H1 (cell line): Measurements from ENCODE around the gene GPRIN3. TPM values are rescaled to one million over a fixed set of nuclear protein-coding genes. Genes with fewer than 3 reads are reported as not detected.
A peak's percentile ranks its signal among the peaks of the same experiment; 100 is the strongest.

ENCODE experiments used
- CTCF ChIA-PET: fragments of 300-600 bp; sonication (Branson Sonifier 250); formaldehyde crosslinking; loops from one replicate; lab custom pipeline; 2021; ENCODE audit not compliant: partially characterized antibody; lab: Charles Lee
- POLR2A ChIA-PET: fragments of 300-600 bp; sonication (Branson Sonifier 250); formaldehyde crosslinking; loops from one replicate; lab custom pipeline; 2021; ENCODE audit warnings: inconsistent platforms; ENCODE audit not compliant: partially characterized antibody; lab: Charles Lee
- DNase-seq, 2 experiments: peaks; one replicate each; pipeline versions ENCODE4 v3.0.0 to v3.0.0-alpha.2; 2010 to 2022; ENCODE audit warnings: low spot score in 2 of 2, low read depth in 1 of 2, mixed read lengths in 1 of 2
- FAIRE-seq: peaks from 2 replicates; lab custom pipeline; 2011; peaks lifted over from hg19 to GRCh38; lab: Jason Lieb, UNC
- H2AFZ ChIP-seq: 2 replicates; pipeline ENCODE4 v1.8.1; 2012; ENCODE audit warnings: low read length, inconsistent platforms
- H2AK5ac ChIP-seq: 2 replicates; pipeline ENCODE4 v1.6.1; 2013; ENCODE audit warnings: low read depth, low read length
- H2BK120ac ChIP-seq: replicated peaks from 2 replicates; pipeline ENCODE3; 2013; ENCODE audit warnings: low read depth, low read length, inconsistent platforms
- H2BK12ac ChIP-seq: 2 replicates; pipeline ENCODE4 v1.6.1; 2013; ENCODE audit warnings: low read depth, low read length
- H2BK15ac ChIP-seq: 2 replicates; pipeline ENCODE4 v1.6.1; 2013; ENCODE audit warnings: low read length
- H2BK20ac ChIP-seq: 2 replicates; pipeline ENCODE4 v1.6.1; 2013; ENCODE audit warnings: low read length
- H2BK5ac ChIP-seq: 2 replicates; pipeline ENCODE4 v1.6.1; 2013; ENCODE audit warnings: low read depth, low read length
- H3K14ac ChIP-seq: 2 replicates; pipeline ENCODE4 v1.6.1; 2013; ENCODE audit warnings: inconsistent platforms; ENCODE audit not compliant: insufficient read length
- H3K18ac ChIP-seq: 2 replicates; pipeline ENCODE4 v1.6.1; 2013; ENCODE audit warnings: low read length; ENCODE audit errors: extremely low read depth
- H3K23ac ChIP-seq: 2 replicates; pipeline ENCODE4 v1.6.1; 2013; ENCODE audit warnings: inconsistent platforms; ENCODE audit not compliant: insufficient read length
- H3K23me2 ChIP-seq: 2 replicates; pipeline ENCODE4 v1.6.1; 2013; ENCODE audit warnings: low read depth, low read length
- H3K27ac ChIP-seq: 2 replicates; pipeline ENCODE4 v1.6.1; 2011; ENCODE audit warnings: low read depth, low read length, inconsistent platforms
- H3K27me3 ChIP-seq, 4 experiments: replicated peaks in 1 of 4; 1 replicate in 1 of 4; 2 replicates in 3 of 4; pipeline versions ENCODE4 v1.6.1 to v1.8.1; 2011 to 2013; ENCODE audit warnings: low read length in 3 of 4, mild to moderate bottlenecking in 3 of 4, inconsistent platforms in 2 of 4, mixed read lengths in 2 of 4, moderate library complexity in 1 of 4; ENCODE audit not compliant: control insufficient read depth in 3 of 4, insufficient read depth in 3 of 4; ENCODE audit errors: extremely low read depth in 1 of 4
- H3K36me3 ChIP-seq, 4 experiments: 2 replicates each; pipeline versions ENCODE4 v1.6.1 to v1.8.1; 2011 to 2013; ENCODE audit warnings: mild to moderate bottlenecking in 4 of 4, low read length in 3 of 4, moderate library complexity in 2 of 4, control low read depth in 1 of 4, inconsistent platforms in 1 of 4; ENCODE audit not compliant: insufficient read depth in 4 of 4, control insufficient read depth in 2 of 4
- H3K4ac ChIP-seq: replicated peaks from 2 replicates; pipeline ENCODE3; 2013; ENCODE audit warnings: low read length, low read depth, mixed read lengths, inconsistent platforms; ENCODE audit not compliant: insufficient read length
- H3K4me1 ChIP-seq, 4 experiments: replicated peaks in 1 of 4; 1 replicate in 1 of 4; 2 replicates in 3 of 4; pipeline versions ENCODE4 v1.6.1 to v1.8.1; 2011 to 2013; ENCODE audit warnings: low read length in 3 of 4, inconsistent platforms in 2 of 4, mixed read lengths in 1 of 4; ENCODE audit not compliant: insufficient read depth in 4 of 4, control insufficient read depth in 3 of 4
- H3K4me2 ChIP-seq, 2 experiments: 2 replicates each; pipeline versions ENCODE4 v1.6.1 to v1.8.1; 2011 to 2013; ENCODE audit warnings: low read depth in 2 of 2, low read length in 2 of 2, control low read depth in 1 of 2, inconsistent platforms in 1 of 2, mild to moderate bottlenecking in 1 of 2; ENCODE audit not compliant: insufficient read depth in 1 of 2
- H3K4me3 ChIP-seq, 4 experiments: fragments of 200-600, 300-600 bp in 1 of 4; sonication (generic), shearing (Covaris generic), sonication (Bioruptor Twin) in 1 of 4; 2 replicates each; pipeline versions ENCODE4 v1.5.1 to v1.8.1; 2011 to 2016; ENCODE audit warnings: low read length in 4 of 4, low read depth in 3 of 4, control low read depth in 2 of 4, inconsistent platforms in 2 of 4, mild to moderate bottlenecking in 2 of 4, mixed read lengths in 1 of 4, moderate library complexity in 1 of 4; ENCODE audit not compliant: insufficient read depth in 2 of 4; ENCODE audit errors: extremely low read depth in 1 of 4
- H3K56ac ChIP-seq: replicated peaks from 2 replicates; pipeline ENCODE3; 2013; ENCODE audit warnings: low read depth, mild to moderate bottlenecking, mixed read lengths, low read length, inconsistent platforms; ENCODE audit not compliant: insufficient read length
- H3K79me1 ChIP-seq: 2 replicates; pipeline ENCODE4 v1.6.1; 2013; ENCODE audit warnings: low read depth, low read length, control low read depth
- H3K79me2 ChIP-seq, 2 experiments: 2 replicates each; pipeline versions ENCODE4 v1.6.1 to v1.8.1; 2012 to 2013; ENCODE audit warnings: low read length in 2 of 2, mild to moderate bottlenecking in 2 of 2, inconsistent platforms in 1 of 2; ENCODE audit not compliant: insufficient read depth in 2 of 2, control insufficient read depth in 1 of 2
- H3K9ac ChIP-seq, 4 experiments: replicated peaks in 1 of 4; 1 replicate in 1 of 4; 2 replicates in 3 of 4; pipeline versions ENCODE4 v1.6.1 to v1.8.1; 2011 to 2013; ENCODE audit warnings: low read depth in 3 of 4, low read length in 3 of 4, control low read depth in 2 of 4, mild to moderate bottlenecking in 2 of 4, moderate library complexity in 2 of 4, inconsistent platforms in 1 of 4; ENCODE audit errors: extremely low read depth in 1 of 4
- H3K9me3 ChIP-seq, 2 experiments: 2 replicates each; pipeline versions ENCODE4 v1.6.1 to v1.8.1; 2012 to 2013; ENCODE audit warnings: mild to moderate bottlenecking in 2 of 2, moderate library complexity in 2 of 2, control low read depth in 1 of 2, inconsistent platforms in 1 of 2, low read depth in 1 of 2, low read length in 1 of 2, mixed read lengths in 1 of 2; ENCODE audit not compliant: insufficient read depth in 2 of 2
- H4K20me1 ChIP-seq, 2 experiments: replicated peaks in 1 of 2; 2 replicates each; pipeline versions ENCODE3 to v1.8.1; 2011 to 2013; ENCODE audit warnings: inconsistent platforms in 2 of 2, low read length in 2 of 2, mild to moderate bottlenecking in 1 of 2; ENCODE audit not compliant: insufficient read depth in 2 of 2, control insufficient read depth in 1 of 2
- H4K5ac ChIP-seq: 2 replicates; pipeline ENCODE4 v1.6.1; 2013; ENCODE audit warnings: low read length, low read depth, mixed read lengths, inconsistent platforms; ENCODE audit not compliant: insufficient read length
- H4K8ac ChIP-seq: 2 replicates; pipeline ENCODE4 v1.8.0; 2013; ENCODE audit warnings: mild to moderate bottlenecking, moderate library complexity, low read length, inconsistent platforms; ENCODE audit not compliant: insufficient read depth; ENCODE audit errors: extremely low read depth
- H4K91ac ChIP-seq: replicated peaks from 2 replicates; pipeline ENCODE3; 2013; ENCODE audit warnings: low read length, mixed read lengths, inconsistent platforms; ENCODE audit not compliant: insufficient read length
- MAFK ChIP-seq: IDR thresholded peaks from 2 replicates; pipeline ENCODE4 v1.6.1; 2012; ENCODE audit warnings: low read depth, mild to moderate bottlenecking, improper control_type of control experiment, low read length
- POLR2A ChIP-seq, 2 experiments: IDR thresholded peaks; 1 replicate in 1 of 2; 2 replicates in 1 of 2; pipeline ENCODE4 v1.6.1; 2011; ENCODE audit warnings: low read depth in 2 of 2, low read length in 2 of 2, mild to moderate bottlenecking in 2 of 2; ENCODE audit errors: control extremely low read depth in 1 of 2
- WGBS, 2 experiments: shearing (Covaris generic) in 1 of 2; methylation state at CpG; one replicate each; pipeline versions ENCODE4 v1.1.6 to v1.1.7; 2013 to 2015; ENCODE audit warnings: low lambda C conversion rate in 2 of 2, mixed read lengths in 2 of 2, inconsistent platforms in 1 of 2, low coverage in 1 of 2, missing lambda C conversion rate in 1 of 2; ENCODE audit not compliant: insufficient replicate concordance in 2 of 2, insufficient coverage in 1 of 2, insufficient read length in 1 of 2; ENCODE audit errors: extremely low coverage in 1 of 2, missing lambda C conversion rate in 1 of 2; 5-methylcytosine and 5-hydroxymethylcytosine counted together
- polyA plus RNA-seq, 7 experiments: library from polyadenylated mRNA; depleted of rRNA in 3 of 7; stranded (reverse) in 5 of 7; unstranded in 2 of 7; fragments of >200 nt in 5 of 7; fragments of 200-250 nt in 2 of 7; gene quantifications; 1 replicate in 5 of 7; 2 replicates in 1 of 7; 4 replicates in 1 of 7; pipeline versions ENCODE4 v1.2.1 to v1.2.3, GENCODE V29; 2011 to 2013; ENCODE audit warnings: missing spikeins in 2 of 7, mixed read lengths in 2 of 7
- total RNA-seq: library from RNA; stranded (reverse); fragmentation: NEBNext Ultra II Directional; extraction: Animal tissue kit (Norgen Biotek cat#: 25700); gene quantifications from 2 replicates; pipeline ENCODE4 v1.2.1, GENCODE V29; 2021

The GPRIN3 gene
- total and polyA plus RNA-seq, 2 of the 8 experiments (the other 6 are each of a cell fraction or from before 2014, with no cell fraction given) = 0.17 to 1.4 TPM

GRCh38 chr4:89256203-89256800, 51.3 kb downstream of the GPRIN3 start:
- no peaks in the 10 kb centered on the region for H3K27me3 ChIP-seq
- no peaks in the 10 kb centered on the region for H3K79me1 ChIP-seq
- no peak overlapping the region for H2BK15ac ChIP-seq
- DNase-seq (no peak), FAIRE-seq (no peak)
- H3K4me1 ChIP-seq = peaks cover 0 to 8% (median 3%) of the 10 kb centered on the region in 4 experiments; a peak in 4 of 7 replicates
- no peaks in the 10 kb centered on the region for H3K9me3 ChIP-seq
- no peaks in the 10 kb centered on the region for H3K79me2 ChIP-seq
- no peak overlapping the region for H4K5ac ChIP-seq
- H2BK120ac ChIP-seq = no peak overlapping the region
- H3K23me2 ChIP-seq = no peaks in the 10 kb centered on the region; the same call in 1 of the 2 replicates
- H3K4me3 ChIP-seq = no peak overlapping the region
- H2AFZ ChIP-seq = no peak overlapping the region
- H2BK5ac ChIP-seq = no peak overlapping the region
- H4K8ac ChIP-seq = no peak overlapping the region
- H3K27ac ChIP-seq = no peak overlapping the region
- 0 out of 2 replicates have a peak overlapping the region, but pooled peaks have one; percentile 10 for H2AK5ac ChIP-seq
- CTCF ChIA-PET = interaction anchor here (0.8 to 2.9 kb wide), 11 partner anchors 8 to 179 kb away, joined by 3 to 17 read pairs (median 4); no protein-coding TSS in a partner anchor
- H3K4me2 ChIP-seq = no peak overlapping the region
- WGBS, 2 experiments = 85% methylated on average over 3 of the region's 3 CpGs; no CpG with 5 or more reads in 1 of the 2 experiments
- H2BK20ac ChIP-seq = no peak overlapping the region
- POLR2A ChIA-PET = interaction anchor here (0.6 kb wide), 1 partner anchor 20 kb away, joined by 3 read pairs; no protein-coding TSS in a partner anchor
- H2BK12ac ChIP-seq = no peak overlapping the region
- no peaks in the 10 kb centered on the region for H4K20me1 ChIP-seq
- no peak overlapping the region for H3K18ac ChIP-seq
- H3K23ac ChIP-seq = no peak overlapping the region
- H3K56ac ChIP-seq = no peak overlapping the region
- H3K36me3 ChIP-seq = no peaks in the 10 kb centered on the region
- no peak overlapping the region for H4K91ac ChIP-seq
- H3K4ac ChIP-seq = no peak overlapping the region
- TF ChIP-seq MAFK (no peak), POLR2A (IDR thresholded peaks at IDR 0.05; ENCODE audit: control extremely low read depth in 1 of 2, low read depth in 2 of 2, low read length in 2 of 2) (no peak)
- H3K9ac ChIP-seq = peak overlapping the region in 1 of 4 experiments; percentile 49; a peak in 1 of 7 replicates
- no peak overlapping the region for H3K14ac ChIP-seq
